ENCODE measurements around the gene MDM1. TPM values are rescaled to one million over a fixed set of nuclear protein-coding genes. Genes with fewer than 3 reads are reported as not detected.

Gene MDM1
- polyA plus RNA-seq, 1 donor (not counting 4 experiments of a cell fraction or from before 2014, with no cell fraction given), result 7.5 TPM

DNA sequence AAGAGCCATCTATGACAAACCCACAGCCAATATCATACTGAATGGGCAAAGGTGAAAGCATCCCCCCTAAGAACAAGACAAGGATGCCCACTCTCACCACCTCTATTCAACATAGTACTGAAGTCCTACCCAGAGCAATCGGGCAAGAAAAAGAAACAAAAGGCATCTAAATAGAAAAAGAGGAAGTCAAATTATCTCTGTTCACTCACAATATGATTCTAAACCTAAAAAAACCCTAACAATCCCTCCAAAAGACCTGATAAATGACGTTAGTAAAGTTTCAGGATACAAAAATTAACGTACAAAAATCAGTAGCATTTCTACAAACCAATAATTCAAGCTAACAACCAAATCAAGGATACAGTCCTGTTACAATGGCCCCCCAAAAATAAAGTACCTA, 26.9 kb downstream of the MDM1 start:
- dilution Hi-C loops (cut with MboI; ENCODE audit: extremely low pct_ligation_motif_present, low sequenced_read_pairs), result loop anchor here (25.0 kb wide), 1 partner anchor 93 kb away; no protein-coding TSS in a partner anchor
- DNase-seq (ENCODE audit: low read depth, low spot score) (no peak), FAIRE-seq (no peak)
- Histone ChIP-seq H3K4me2 (ENCODE audit: control insufficient read depth, extremely low read depth, insufficient read depth, low read depth, low read length) (no peak overlapping the region), H3K36me3 (ENCODE audit: control insufficient read depth in 2 of 2, extremely low read depth in 1 of 2, insufficient read depth in 2 of 2, low read length in 2 of 2) (no peaks in the 10 kb centered on the region), H3K79me2 (ENCODE audit: control insufficient read depth, insufficient read depth, low read length) (no peaks in the 10 kb centered on the region), H3K9me1 (ENCODE audit: control insufficient read depth, extremely low read depth, insufficient read depth, low read length) (no peaks in the 10 kb centered on the region), H3K9me3 (ENCODE audit: control insufficient read depth, low read depth, low read length) (no peaks in the 10 kb centered on the region), H3K27ac (ENCODE audit: control insufficient read depth, insufficient read depth, low read length) (no peak overlapping the region), H3K4me3 (ENCODE audit: control insufficient read depth in 2 of 3, extremely low read depth in 1 of 3, insufficient read depth in 2 of 3, low read depth in 1 of 3, low read length in 3 of 3) (no peak overlapping the region), H2AFZ (ENCODE audit: control insufficient read depth, low read length) (no peak overlapping the region), H3K9ac (ENCODE audit: control insufficient read depth, extremely low read depth, insufficient read depth, low read length) (no peak overlapping the region), H3K4me1 (ENCODE audit: control insufficient read depth, extremely low read depth, insufficient read depth, low read length) (no peaks in the 10 kb centered on the region), H4K20me1 (ENCODE audit: control insufficient read depth, extremely low read depth, insufficient read depth, low read length) (no peaks in the 10 kb centered on the region), H3K27me3 (ENCODE audit: control insufficient read depth, extremely low read depth, insufficient read depth, low read length) (no peaks in the 10 kb centered on the region)
- no peak for TF ChIP-seq EZH2 (IDR thresholded peaks at IDR 0.05; ENCODE audit: low read length)

DNA sequence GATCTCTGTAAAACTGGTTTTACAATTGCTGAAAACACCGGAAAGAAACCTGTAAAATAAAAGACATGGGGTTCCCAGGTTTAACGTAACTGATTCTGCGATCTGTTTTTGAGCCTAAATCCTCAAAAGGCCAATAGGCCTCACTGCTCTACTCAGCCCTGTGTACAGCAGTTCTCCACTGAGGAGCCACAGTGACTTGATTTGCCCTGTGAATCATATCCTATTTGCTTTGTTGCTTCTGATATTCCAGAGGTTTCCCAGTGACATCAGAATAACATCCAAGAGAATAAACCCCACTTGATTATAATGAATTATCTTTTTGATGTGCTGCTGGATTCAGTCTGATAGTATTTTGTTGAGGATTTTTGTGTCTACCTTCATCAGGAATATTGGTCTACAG, 27.5 kb downstream of the MDM1 start:
- no peaks in the 10 kb centered on the region for H3K79me2 ChIP-seq (ENCODE audit: control insufficient read depth, insufficient read depth, low read length)
- H3K36me3 ChIP-seq (ENCODE audit: control insufficient read depth in 2 of 2, extremely low read depth in 1 of 2, insufficient read depth in 2 of 2, low read length in 2 of 2), result no peaks in the 10 kb centered on the region
- no peak overlapping the region for H3K9ac ChIP-seq (ENCODE audit: control insufficient read depth, extremely low read depth, insufficient read depth, low read length)
- DNase-seq (ENCODE audit: low read depth, low spot score) (no peak), FAIRE-seq (no peak)
- no peaks in the 10 kb centered on the region for H3K4me1 ChIP-seq (ENCODE audit: control insufficient read depth, extremely low read depth, insufficient read depth, low read length)
- dilution Hi-C loops (cut with MboI; ENCODE audit: extremely low pct_ligation_motif_present, low sequenced_read_pairs), result loop anchor here (25.0 kb wide), 1 partner anchor 92 kb away; no protein-coding TSS in a partner anchor
- H3K27ac ChIP-seq (ENCODE audit: control insufficient read depth, insufficient read depth, low read length), result no peak overlapping the region
- H4K20me1 ChIP-seq (ENCODE audit: control insufficient read depth, extremely low read depth, insufficient read depth, low read length), result no peaks in the 10 kb centered on the region
- H3K9me1 ChIP-seq (ENCODE audit: control insufficient read depth, extremely low read depth, insufficient read depth, low read length), result no peaks in the 10 kb centered on the region
- H3K4me3 ChIP-seq (ENCODE audit: control insufficient read depth in 2 of 3, extremely low read depth in 1 of 3, insufficient read depth in 2 of 3, low read depth in 1 of 3, low read length in 3 of 3), result no peak overlapping the region
- no peaks in the 10 kb centered on the region for H3K27me3 ChIP-seq (ENCODE audit: control insufficient read depth, extremely low read depth, insufficient read depth, low read length)
- H3K9me3 ChIP-seq (ENCODE audit: control insufficient read depth, low read depth, low read length), result no peaks in the 10 kb centered on the region
- H3K4me2 ChIP-seq (ENCODE audit: control insufficient read depth, extremely low read depth, insufficient read depth, low read depth, low read length), result no peak overlapping the region
- no peak overlapping the region for H2AFZ ChIP-seq (ENCODE audit: control insufficient read depth, low read length)
- TF ChIP-seq EZH2 (IDR thresholded peaks at IDR 0.05; ENCODE audit: low read length), result no peak
- TF ChIP-seq, protein P1, sequence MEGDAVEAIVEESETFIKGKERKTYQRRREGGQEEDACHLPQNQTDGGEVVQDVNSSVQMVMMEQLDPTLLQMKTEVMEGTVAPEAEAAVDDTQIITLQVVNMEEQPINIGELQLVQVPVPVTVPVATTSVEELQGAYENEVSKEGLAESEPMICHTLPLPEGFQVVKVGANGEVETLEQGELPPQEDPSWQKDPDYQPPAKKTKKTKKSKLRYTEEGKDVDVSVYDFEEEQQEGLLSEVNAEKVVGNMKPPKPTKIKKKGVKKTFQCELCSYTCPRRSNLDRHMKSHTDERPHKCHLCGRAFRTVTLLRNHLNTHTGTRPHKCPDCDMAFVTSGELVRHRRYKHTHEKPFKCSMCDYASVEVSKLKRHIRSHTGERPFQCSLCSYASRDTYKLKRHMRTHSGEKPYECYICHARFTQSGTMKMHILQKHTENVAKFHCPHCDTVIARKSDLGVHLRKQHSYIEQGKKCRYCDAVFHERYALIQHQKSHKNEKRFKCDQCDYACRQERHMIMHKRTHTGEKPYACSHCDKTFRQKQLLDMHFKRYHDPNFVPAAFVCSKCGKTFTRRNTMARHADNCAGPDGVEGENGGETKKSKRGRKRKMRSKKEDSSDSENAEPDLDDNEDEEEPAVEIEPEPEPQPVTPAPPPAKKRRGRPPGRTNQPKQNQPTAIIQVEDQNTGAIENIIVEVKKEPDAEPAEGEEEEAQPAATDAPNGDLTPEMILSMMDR (optimal IDR thresholded peaks at IDR 0.05 in 1 of 3, IDR thresholded peaks at IDR 0.05 in 1 of 3, conservative IDR thresholded peaks at IDR 0.05 in 1 of 3; ENCODE audit: extremely low read depth in 1 of 3, insufficient read depth in 2 of 3, low read length in 3 of 3), result no peak

DNA sequence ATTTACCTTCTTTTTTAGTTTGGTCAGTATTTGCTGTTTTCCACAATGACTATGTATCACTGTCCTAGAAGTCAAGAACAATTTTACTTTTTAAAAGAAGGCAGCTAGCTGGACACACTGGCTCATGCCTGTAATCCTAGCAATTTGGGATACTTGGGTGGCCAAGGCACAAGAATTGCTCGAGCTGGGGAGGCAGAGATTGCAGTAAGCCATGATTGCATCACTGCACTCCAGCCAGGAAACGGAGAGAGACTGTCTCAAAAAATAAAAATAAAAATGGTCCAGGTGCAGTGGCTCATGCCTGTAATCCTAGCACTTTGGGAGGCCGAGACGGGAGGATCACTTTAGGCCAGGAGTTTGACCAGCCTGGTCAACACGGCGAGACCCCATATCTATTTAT, 28.3 kb downstream of the MDM1 start:
- DNase-seq (ENCODE audit: low read depth, low spot score), result no peak
- no peak for FAIRE-seq

More for the DNA sequence above, 28.3 kb downstream of the MDM1 start:
- Histone ChIP-seq H3K79me2 (ENCODE audit: control insufficient read depth, insufficient read depth, low read length) (no peaks in the 10 kb centered on the region), H3K4me1 (ENCODE audit: control insufficient read depth, extremely low read depth, insufficient read depth, low read length) (no peaks in the 10 kb centered on the region), H3K9me3 (ENCODE audit: control insufficient read depth, low read depth, low read length) (no peaks in the 10 kb centered on the region), H3K9ac (ENCODE audit: control insufficient read depth, extremely low read depth, insufficient read depth, low read length) (no peak overlapping the region), H4K20me1 (ENCODE audit: control insufficient read depth, extremely low read depth, insufficient read depth, low read length) (no peaks in the 10 kb centered on the region), H3K4me2 (ENCODE audit: control insufficient read depth, extremely low read depth, insufficient read depth, low read depth, low read length) (no peak overlapping the region), H3K4me3 (ENCODE audit: control insufficient read depth in 2 of 3, extremely low read depth in 1 of 3, insufficient read depth in 2 of 3, low read depth in 1 of 3, low read length in 3 of 3) (no peak overlapping the region), H2AFZ (ENCODE audit: control insufficient read depth, low read length) (no peak overlapping the region), H3K27me3 (ENCODE audit: control insufficient read depth, extremely low read depth, insufficient read depth, low read length) (no peaks in the 10 kb centered on the region), H3K9me1 (ENCODE audit: control insufficient read depth, extremely low read depth, insufficient read depth, low read length) (no peaks in the 10 kb centered on the region), H3K36me3 (ENCODE audit: control insufficient read depth in 2 of 2, extremely low read depth in 1 of 2, insufficient read depth in 2 of 2, low read length in 2 of 2) (no peaks in the 10 kb centered on the region), H3K27ac (ENCODE audit: control insufficient read depth, insufficient read depth, low read length) (no peak overlapping the region)
- TF ChIP-seq, protein P1 (optimal IDR thresholded peaks at IDR 0.05 in 1 of 3, IDR thresholded peaks at IDR 0.05 in 1 of 3, conservative IDR thresholded peaks at IDR 0.05 in 1 of 3; ENCODE audit: extremely low read depth in 1 of 3, insufficient read depth in 2 of 3, low read length in 3 of 3), result no peak
- TF ChIP-seq EZH2 (IDR thresholded peaks at IDR 0.05; ENCODE audit: low read length), result no peak
- dilution Hi-C loops (cut with MboI; ENCODE audit: extremely low pct_ligation_motif_present, low sequenced_read_pairs), result loop anchor here (25.0 kb wide), 1 partner anchor 92 kb away; no protein-coding TSS in a partner anchor
